ENCODE results near the gene EPB42.
"Not testable (repeated sequence)": the region's sequence is repeated elsewhere in the genome, so short reads cannot be mapped to it uniquely, and the experiment has no call there.

The EPB42 gene

DNA sequence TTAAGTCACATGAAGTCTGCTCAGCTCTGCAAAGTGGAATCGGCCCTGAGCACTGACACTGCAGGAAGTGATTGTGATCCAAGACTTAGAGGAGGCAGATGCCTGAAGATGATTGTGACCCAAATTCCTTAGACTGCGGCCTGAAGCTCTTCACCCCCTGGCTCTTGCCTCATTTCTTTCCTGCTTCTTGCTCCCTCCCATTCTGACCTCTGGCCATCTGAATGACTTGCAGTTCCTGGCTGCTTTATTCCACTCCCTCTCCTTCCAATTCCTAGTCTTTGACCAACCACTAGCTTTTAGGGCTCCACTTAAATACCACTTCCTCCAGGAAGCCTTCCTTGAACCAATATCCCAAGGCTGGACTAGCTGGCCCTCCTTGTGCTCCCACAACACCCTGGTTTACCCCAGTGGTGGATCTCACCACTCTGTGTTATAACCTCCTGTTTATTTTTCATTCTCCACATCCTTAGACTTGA is 9.9 kb upstream of the EPB42 start:
- Histone ChIP-seq H2AFZ (ENCODE audit: low read depth, low read length) (no peak overlapping the region), H3K27ac (ENCODE audit: low read length) (no peak overlapping the region), H3K9me3 (ENCODE audit: insufficient read depth, low read length, severe bottlenecking) (no peaks in the 10 kb centered on the region), H3K4me1 (ENCODE audit: insufficient read depth, low read length) (no peaks in the 10 kb centered on the region), H3K36me3 (ENCODE audit: insufficient read depth, low read length) (no peaks in the 10 kb centered on the region), H3K4me3 (ENCODE audit: low read depth in 1 of 2, low read length in 2 of 2) (no peak overlapping the region), H3K79me2 (ENCODE audit: insufficient read depth, low read length) (no peaks in the 10 kb centered on the region), H3K27me3 (ENCODE audit: insufficient read depth, low read length, poor library complexity) (peaks cover 7% of the 10 kb centered on the region), H4K20me1 (ENCODE audit: insufficient read depth, low read length) (no peaks in the 10 kb centered on the region), H3K4me2 (ENCODE audit: insufficient read depth, low read length) (no peak overlapping the region), H3K9ac (ENCODE audit: low read depth, low read length) (no peak overlapping the region)
- no peak for DNase-seq
- TF ChIP-seq, protein P1, sequence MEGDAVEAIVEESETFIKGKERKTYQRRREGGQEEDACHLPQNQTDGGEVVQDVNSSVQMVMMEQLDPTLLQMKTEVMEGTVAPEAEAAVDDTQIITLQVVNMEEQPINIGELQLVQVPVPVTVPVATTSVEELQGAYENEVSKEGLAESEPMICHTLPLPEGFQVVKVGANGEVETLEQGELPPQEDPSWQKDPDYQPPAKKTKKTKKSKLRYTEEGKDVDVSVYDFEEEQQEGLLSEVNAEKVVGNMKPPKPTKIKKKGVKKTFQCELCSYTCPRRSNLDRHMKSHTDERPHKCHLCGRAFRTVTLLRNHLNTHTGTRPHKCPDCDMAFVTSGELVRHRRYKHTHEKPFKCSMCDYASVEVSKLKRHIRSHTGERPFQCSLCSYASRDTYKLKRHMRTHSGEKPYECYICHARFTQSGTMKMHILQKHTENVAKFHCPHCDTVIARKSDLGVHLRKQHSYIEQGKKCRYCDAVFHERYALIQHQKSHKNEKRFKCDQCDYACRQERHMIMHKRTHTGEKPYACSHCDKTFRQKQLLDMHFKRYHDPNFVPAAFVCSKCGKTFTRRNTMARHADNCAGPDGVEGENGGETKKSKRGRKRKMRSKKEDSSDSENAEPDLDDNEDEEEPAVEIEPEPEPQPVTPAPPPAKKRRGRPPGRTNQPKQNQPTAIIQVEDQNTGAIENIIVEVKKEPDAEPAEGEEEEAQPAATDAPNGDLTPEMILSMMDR (IDR thresholded peaks at IDR 0.05; ENCODE audit: borderline replicate concordance, extremely low read depth, low read length, poor library complexity, severe bottlenecking), result no peak
- TF ChIP-seq EZH2 (IDR thresholded peaks at IDR 0.05; ENCODE audit: borderline replicate concordance, low read depth, low read length, severe bottlenecking), result no peak
- ATAC-seq (ENCODE audit: insufficient read depth, low read depth), result no peak

DNA sequence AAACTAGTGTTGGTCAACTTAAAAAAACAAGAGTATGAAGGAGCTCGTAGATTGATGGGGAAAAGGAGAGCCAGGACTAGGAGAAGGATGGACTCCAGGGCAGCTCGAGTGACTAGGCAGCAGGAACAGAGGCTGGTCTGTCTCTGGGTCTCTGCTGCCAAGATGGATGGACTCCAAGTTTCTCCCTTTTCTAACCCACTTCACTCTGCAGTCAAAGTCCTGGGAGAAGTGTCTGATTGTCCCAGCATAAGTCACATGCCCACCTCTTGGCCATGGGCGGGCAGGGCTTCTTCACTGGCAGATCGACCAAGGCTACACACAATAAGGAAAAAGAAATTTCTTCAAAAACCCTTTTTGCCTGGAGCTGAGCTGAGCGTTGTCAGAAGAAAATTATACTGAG is 9.2 kb upstream of the EPB42 start:
- Histone ChIP-seq H3K4me1 (ENCODE audit: insufficient read depth, low read length) (no peaks in the 10 kb centered on the region), H3K9ac (ENCODE audit: low read depth, low read length) (no peak overlapping the region), H3K27ac (ENCODE audit: low read length) (no peak overlapping the region), H3K9me3 (ENCODE audit: insufficient read depth, low read length, severe bottlenecking) (no peaks in the 10 kb centered on the region), H3K79me2 (ENCODE audit: insufficient read depth, low read length) (no peaks in the 10 kb centered on the region), H3K4me2 (ENCODE audit: insufficient read depth, low read length) (no peak overlapping the region), H3K4me3 (ENCODE audit: low read depth in 1 of 2, low read length in 2 of 2) (no peak overlapping the region), H3K36me3 (ENCODE audit: insufficient read depth, low read length) (no peaks in the 10 kb centered on the region), H3K27me3 (ENCODE audit: insufficient read depth, low read length, poor library complexity) (peaks cover 7% of the 10 kb centered on the region), H4K20me1 (ENCODE audit: insufficient read depth, low read length) (no peaks in the 10 kb centered on the region), H2AFZ (ENCODE audit: low read depth, low read length) (no peak overlapping the region)
- ATAC-seq (ENCODE audit: insufficient read depth, low read depth), result no peak
- TF ChIP-seq, protein P1 (IDR thresholded peaks at IDR 0.05; ENCODE audit: borderline replicate concordance, extremely low read depth, low read length, poor library complexity, severe bottlenecking), result no peak
- no peak for TF ChIP-seq EZH2 (IDR thresholded peaks at IDR 0.05; ENCODE audit: borderline replicate concordance, low read depth, low read length, severe bottlenecking)
- DNase-seq, result no peak

DNA sequence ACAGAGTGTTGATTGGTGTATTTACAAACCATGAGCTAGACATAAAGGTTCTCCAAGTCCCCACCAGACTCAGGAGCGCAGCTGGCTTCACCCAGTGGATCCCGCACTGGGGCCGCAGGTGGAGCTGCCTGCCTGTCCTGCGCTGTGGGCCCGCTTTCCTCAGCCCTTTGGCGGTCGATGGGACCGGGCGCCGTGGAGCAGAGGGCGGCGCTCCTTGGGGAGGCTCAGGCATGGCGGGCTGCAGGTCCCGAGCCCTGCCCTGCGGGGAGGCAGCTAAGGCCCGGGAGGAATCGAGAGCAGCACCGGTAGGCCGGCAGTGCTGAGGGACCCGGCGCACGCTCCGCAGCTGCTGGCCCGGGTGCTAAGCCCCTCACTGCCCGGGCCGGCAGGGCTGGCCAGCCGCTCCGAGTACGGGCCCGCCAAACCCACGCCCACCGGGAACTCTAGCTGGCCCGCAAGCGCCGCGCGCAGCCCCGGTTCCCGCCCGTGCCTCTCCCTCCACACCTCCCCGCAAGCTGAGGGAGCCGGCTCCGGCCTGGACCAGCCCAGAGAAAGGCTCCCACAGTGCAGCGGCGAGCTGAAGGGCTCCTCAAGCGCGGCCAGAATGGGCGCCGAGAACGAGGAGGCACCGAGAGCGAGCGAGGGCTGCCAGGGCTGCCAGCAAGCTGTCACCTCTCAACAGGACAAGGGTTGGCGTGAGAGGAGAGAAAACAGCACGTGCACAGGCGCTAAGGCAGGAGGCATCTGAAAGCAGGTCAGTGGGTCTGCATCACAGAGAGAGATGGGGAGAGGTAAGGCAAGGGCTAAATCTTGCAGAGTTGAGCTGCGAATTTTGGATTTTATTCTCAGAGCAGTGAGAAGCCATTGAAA is 5.9 kb upstream of the EPB42 start:
- no peaks in the 10 kb centered on the region for H3K36me3 ChIP-seq (ENCODE audit: insufficient read depth, low read length)
- no peaks in the 10 kb centered on the region for H3K79me2 ChIP-seq (ENCODE audit: insufficient read depth, low read length)
- no peaks in the 10 kb centered on the region for H4K20me1 ChIP-seq (ENCODE audit: insufficient read depth, low read length)
- TF ChIP-seq EZH2 (IDR thresholded peaks at IDR 0.05; ENCODE audit: borderline replicate concordance, low read depth, low read length, severe bottlenecking), result no peak
- TF ChIP-seq, protein P1 (IDR thresholded peaks at IDR 0.05; ENCODE audit: borderline replicate concordance, extremely low read depth, low read length, poor library complexity, severe bottlenecking), result no peak
- no peak overlapping the region for H3K27ac ChIP-seq (ENCODE audit: low read length)
- H3K27me3 ChIP-seq (ENCODE audit: insufficient read depth, low read length, poor library complexity), result peaks cover 6% of the 10 kb centered on the region
- H3K9me3 ChIP-seq (ENCODE audit: insufficient read depth, low read length, severe bottlenecking), result no peaks in the 10 kb centered on the region
- DNase-seq, result no peak
- H2AFZ ChIP-seq (ENCODE audit: low read depth, low read length), result no peak overlapping the region
- H3K9ac ChIP-seq (ENCODE audit: low read depth, low read length), result no peak overlapping the region
- H3K4me2 ChIP-seq (ENCODE audit: insufficient read depth, low read length), result no peak overlapping the region
- no peak for ATAC-seq (ENCODE audit: insufficient read depth, low read depth)
- H3K4me3 ChIP-seq (ENCODE audit: low read depth in 1 of 2, low read length in 2 of 2), result no peak overlapping the region
- no peaks in the 10 kb centered on the region for H3K4me1 ChIP-seq (ENCODE audit: insufficient read depth, low read length)

DNA sequence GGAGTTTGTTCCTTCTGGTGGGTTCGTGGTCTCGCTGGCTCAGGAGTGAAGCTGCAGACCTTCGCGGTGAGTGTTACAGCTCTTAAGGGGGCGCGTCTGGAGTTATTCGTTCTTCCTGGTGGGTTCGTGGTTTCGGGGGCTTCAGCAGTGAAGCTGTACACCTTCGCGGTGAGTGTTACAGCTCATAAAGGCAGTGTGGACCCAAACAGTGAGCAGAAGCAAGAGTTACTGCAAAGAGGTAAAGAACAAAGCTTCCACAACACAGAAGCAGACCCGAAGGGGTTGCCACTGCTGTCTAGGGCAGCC is 5.1 kb upstream of the EPB42 start:
- H2AFZ ChIP-seq (ENCODE audit: low read depth, low read length), result 0 out of 2 replicates have a peak overlapping the region, but pooled peaks have one; percentile 16
- not testable (repeated sequence) for H3K9me3 ChIP-seq (ENCODE audit: insufficient read depth, low read length, severe bottlenecking); H3K27ac ChIP-seq (ENCODE audit: low read length); H3K4me3 ChIP-seq (ENCODE audit: low read depth in 1 of 2, low read length in 2 of 2); H4K20me1 ChIP-seq (ENCODE audit: insufficient read depth, low read length); H3K4me1 ChIP-seq (ENCODE audit: insufficient read depth, low read length); H3K27me3 ChIP-seq (ENCODE audit: insufficient read depth, low read length, poor library complexity); H3K79me2 ChIP-seq (ENCODE audit: insufficient read depth, low read length); H3K4me2 ChIP-seq (ENCODE audit: insufficient read depth, low read length); ATAC-seq (ENCODE audit: insufficient read depth, low read depth); H3K9ac ChIP-seq (ENCODE audit: low read depth, low read length); H3K36me3 ChIP-seq (ENCODE audit: insufficient read depth, low read length)
- peak; percentile 12 for DNase-seq

Data from DND-41 (cell line).